Measurements from ENCODE around the gene GNG7.

Gene GNG7

GRCh38 chr19:2461751-2462634 lies 240.5 kb downstream of the GNG7 start:
- DNase-seq, result peak; percentile 87

Data from fibroblast of skin of scalp (primary cell).